GM10266 (cell line): ENCODE results near the gene CYP2W1.

ENCODE experiments used
- DNase-seq: peaks from one replicate; pipeline ENCODE4 v3.0.0; 2012; ENCODE audit errors: extremely low spot score
- TF ChIP-seq, protein P1 (sequence below): IDR thresholded peaks from 2 replicates; pipeline ENCODE4 v1.5.1; 2012; ENCODE audit warnings: mild to moderate bottlenecking, low read depth; ENCODE audit not compliant: control insufficient read depth, insufficient read depth; ENCODE audit errors: missing control alignments

The CYP2W1 gene

DNA sequence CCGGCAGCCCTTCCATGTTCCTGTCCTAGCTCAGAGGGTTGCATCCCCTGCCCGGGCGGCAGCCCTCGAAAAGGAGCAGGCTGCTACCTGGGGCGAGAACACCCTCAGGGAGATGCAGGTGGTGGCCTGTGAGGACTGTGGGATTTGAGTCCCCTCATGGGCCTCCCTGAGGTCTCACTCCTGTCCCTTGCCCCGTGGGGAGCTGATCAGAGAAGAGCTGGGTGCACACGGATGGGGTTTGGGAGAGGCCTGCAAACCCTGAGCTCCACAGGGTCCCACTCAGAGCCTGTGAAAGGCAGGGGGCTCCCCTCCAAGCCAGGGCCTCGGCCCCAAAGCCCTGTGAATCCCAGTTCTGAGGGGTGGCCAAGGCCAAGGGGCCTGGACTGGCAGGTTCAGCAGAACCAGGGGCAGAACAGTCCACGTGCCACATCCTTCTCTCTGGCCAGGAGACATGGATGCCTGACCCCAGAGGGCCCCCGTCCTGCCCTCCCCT, 424 bp upstream of the CYP2W1 start:
- DNase-seq: no peak
- TF ChIP-seq, protein P1, sequence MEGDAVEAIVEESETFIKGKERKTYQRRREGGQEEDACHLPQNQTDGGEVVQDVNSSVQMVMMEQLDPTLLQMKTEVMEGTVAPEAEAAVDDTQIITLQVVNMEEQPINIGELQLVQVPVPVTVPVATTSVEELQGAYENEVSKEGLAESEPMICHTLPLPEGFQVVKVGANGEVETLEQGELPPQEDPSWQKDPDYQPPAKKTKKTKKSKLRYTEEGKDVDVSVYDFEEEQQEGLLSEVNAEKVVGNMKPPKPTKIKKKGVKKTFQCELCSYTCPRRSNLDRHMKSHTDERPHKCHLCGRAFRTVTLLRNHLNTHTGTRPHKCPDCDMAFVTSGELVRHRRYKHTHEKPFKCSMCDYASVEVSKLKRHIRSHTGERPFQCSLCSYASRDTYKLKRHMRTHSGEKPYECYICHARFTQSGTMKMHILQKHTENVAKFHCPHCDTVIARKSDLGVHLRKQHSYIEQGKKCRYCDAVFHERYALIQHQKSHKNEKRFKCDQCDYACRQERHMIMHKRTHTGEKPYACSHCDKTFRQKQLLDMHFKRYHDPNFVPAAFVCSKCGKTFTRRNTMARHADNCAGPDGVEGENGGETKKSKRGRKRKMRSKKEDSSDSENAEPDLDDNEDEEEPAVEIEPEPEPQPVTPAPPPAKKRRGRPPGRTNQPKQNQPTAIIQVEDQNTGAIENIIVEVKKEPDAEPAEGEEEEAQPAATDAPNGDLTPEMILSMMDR: no peak

DNA sequence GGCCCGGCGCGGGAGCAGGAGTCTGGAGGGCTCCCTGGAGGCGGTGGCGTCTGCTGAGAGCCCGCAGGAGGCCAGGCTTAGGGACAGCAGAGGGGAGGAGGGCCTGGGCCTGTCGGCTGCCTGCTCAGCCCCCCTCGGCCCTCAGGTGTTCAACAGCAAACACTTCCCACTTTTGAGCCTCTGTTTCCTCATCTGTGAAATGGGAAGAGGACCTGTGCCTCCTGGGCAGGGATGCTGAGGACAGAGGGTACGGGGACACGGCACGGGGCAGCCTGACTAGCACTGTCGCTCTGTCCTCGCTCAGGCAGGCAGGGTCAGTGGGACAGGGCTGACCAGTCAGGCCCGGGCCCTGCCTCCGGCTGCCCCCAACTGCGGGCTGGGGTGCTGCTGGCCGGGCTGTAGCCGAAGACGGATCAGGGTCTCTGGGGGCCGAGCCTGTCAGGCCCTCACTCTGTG, 663 bp downstream of the CYP2W1 start:
- TF ChIP-seq, protein P1: no peak

DNA sequence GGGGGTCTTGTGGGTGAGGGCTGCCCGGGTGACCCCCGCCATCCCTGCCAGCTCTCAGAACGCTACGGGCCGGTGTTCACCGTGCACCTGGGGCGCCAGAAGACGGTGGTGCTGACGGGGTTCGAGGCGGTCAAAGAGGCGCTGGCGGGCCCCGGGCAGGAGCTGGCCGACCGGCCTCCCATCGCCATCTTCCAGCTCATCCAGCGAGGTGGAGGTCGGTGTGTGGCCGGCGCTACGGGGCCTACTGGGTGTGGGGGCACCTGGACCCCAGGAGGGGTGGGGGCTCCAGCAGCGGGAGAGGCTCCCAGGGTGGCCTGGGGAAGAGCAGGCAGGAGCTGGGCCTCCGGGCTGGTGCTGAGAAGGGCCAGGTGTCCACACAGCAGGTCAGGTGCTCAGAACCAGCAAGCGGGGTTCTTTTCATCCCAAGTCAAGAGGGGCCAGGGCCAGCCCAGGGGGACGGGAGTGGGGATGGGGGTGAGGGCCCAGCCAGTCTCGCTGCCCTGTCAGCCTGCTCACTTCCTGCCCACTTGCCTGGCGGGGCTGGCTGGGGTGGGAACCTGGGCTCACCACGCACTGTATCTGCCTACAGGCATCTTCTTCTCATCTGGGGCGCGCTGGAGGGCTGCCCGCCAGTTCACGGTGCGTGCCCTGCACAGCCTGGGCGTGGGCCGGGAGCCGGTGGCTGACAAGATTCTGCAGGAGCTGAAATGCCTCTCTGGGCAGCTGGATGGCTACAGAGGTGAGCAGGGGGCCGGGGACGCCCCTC, 1.6 kb downstream of the CYP2W1 start:
- no peak for DNase-seq
- TF ChIP-seq, protein P1: no peak

More for the DNA sequence above, 663 bp downstream of the CYP2W1 start:
- DNase-seq: no peak

DNA sequence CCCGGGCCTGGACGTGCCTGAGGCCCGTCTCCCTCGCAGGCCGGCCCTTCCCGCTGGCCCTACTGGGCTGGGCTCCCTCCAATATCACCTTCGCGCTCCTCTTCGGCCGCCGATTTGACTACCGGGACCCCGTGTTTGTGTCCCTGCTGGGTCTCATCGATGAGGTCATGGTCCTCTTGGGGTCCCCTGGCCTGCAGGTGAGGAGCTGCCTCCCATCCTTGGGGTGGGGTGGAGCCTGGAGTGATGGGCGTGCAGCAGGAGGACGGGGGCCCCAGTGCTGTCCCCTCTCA, 2.1 kb downstream of the CYP2W1 start:
- TF ChIP-seq, protein P1: no peak
- no peak for DNase-seq

DNA sequence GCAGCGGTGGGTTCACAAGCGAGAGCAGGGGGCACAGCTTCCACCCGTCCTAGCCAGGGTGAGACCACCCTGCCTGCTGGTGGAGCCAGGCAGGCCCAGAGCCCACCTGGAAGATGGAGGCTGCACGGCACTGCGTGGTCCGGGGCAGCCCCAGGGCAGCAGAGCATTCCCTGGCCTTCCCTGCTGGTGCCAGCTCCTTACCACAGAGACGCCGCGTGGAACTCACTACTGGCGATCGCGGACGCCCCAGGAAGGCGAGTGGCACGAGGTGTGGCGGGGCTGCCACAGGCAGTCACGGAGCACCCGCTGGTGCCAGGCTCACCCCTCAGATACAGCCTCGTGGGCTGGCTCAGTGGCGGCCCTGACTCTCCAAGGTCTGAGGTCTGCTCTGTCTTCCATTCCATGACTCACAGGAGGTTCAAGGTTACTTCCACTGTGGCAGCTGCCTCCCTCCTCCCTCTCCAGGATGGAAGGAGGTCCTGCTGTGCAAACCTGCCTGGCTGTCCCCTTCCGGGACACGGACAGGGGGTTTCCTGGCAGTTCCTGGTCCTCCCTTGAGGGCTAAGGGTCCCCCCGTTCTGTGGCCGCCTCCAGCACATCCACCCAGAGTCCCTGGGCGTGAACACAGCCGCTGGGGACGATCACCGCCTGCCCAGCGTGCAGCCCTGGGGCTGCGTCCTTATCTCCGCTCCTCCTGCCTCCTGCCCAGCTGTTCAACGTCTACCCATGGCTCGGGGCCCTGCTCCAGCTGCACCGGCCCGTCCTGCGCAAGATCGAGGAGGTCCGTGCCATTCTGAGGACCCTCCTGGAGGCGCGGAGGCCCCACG, 3.1 kb downstream of the CYP2W1 start:
- TF ChIP-seq, protein P1: no peak
- no peak for DNase-seq

DNA sequence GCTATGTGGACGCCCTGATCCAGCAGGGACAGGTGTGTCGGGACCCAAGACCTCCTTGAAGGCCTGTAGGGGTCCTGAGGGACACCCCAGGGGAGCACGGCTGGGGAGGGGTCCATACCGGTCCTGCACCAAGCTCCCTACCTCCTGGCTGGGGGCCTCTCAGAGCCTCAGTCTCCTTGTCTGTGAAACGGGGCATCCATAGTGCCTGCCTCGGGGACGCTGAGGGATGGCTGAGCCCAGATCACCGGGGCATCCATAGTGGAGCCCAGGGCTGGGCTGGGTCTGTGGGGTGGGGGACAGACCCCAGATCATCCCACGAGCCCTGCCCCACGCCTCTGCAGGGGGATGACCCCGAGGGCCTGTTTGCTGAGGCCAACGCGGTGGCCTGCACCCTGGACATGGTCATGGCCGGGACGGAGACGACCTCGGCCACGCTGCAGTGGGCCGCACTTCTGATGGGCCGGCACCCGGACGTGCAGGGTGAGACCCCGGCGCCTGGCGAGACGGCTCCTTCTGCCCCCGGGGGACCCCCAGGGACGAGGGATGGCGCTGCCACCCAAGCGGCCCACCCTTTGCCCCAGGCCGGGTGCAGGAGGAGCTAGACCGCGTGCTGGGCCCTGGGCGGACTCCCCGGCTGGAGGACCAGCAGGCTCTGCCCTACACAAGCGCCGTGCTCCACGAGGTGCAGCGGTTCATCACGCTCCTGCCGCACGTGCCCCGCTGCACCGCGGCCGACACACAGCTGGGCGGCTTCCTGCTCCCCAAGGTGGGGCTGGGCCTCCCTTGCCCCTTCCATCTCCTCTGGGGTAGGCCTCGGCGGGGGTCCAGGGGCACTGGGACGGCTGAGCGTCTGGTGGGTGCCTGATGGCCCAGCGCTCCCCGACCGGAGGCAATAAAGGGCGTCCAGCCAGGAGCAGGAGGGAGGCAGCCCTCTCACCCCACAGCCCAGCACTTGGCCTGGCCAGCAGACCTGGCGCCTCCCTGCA, 4.1 kb downstream of the CYP2W1 start:
- DNase-seq: no peak
- TF ChIP-seq, protein P1: no peak
